Epithelial cell of proximal tubule (primary cell): ENCODE measurements around the gene STARD7. TPM values are rescaled to one million over a fixed set of nuclear protein-coding genes. Genes with fewer than 3 reads are reported as not detected.

Experiments
- DNase-seq: peaks from one replicate; pipeline ENCODE4 v3.0.0-alpha.2; 2011; ENCODE audit warnings: low read depth
- H3K4me3 ChIP-seq: 2 replicates; pipeline ENCODE4 v1.5.1; 2011; ENCODE audit warnings: low read depth, mild to moderate bottlenecking, low read length
- CTCF ChIP-seq: conservative IDR thresholded peaks from 2 replicates; pipeline ENCODE4 v1.5.1; 2012; ENCODE audit warnings: low read depth, mild to moderate bottlenecking, low read length
- total RNA-seq: library from RNA; depleted of rRNA; stranded (reverse); fragments of >200 nt; gene quantifications from 2 replicates; pipeline ENCODE4 v1.2.3, GENCODE V29; 2015

STARD7 gene
- total RNA-seq, 1 donor from 2014 or later = 99.2 TPM

GRCh38 chr2:96174251-96175144 is 34.1 kb downstream of the STARD7 start:
- DNase-seq = no peak
- H3K4me3 ChIP-seq = no peak overlapping the region
- peak; percentile 97 for TF ChIP-seq CTCF

DNA sequence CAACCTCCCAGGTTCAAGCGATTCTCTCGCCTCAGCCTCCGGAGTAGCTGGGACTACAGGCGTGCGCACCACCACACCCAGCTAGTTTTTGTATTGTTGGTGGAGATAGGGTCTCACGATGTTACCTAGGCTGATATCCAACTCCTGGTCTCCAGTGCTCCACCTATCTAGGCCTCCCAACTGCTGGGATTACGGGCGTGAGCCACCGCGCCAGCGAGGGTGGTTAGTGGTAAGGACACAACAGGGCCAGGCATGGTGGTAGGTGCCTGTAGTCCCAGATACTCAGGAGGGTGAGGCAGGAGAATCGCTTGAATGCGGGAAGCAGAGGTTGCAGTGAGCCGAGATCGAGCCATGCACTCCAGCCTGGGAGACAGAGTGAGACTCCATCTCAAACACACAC is 36.8 kb downstream of the STARD7 start:
- DNase-seq = no peak
- TF ChIP-seq CTCF = no peak

DNA sequence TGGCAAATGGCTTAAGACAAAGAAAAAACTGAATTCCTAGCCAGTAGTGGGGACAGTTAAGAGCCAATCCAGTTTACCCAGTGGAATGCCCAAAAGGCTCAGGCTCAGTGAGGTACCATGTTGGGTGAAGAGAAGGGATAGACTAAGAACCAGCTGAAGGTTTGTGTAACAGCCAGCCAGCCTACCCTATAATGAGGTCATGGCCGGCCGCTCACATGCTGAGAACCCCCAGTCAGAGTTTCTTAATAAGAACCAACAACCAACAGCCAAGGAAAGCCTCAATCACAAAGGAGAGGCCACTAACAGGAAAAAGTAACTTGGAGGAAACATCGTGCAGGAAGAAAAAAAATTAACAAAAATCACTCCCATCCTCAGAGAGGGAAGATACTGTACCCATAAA is 38.0 kb downstream of the STARD7 start:
- TF ChIP-seq CTCF = no peak
- H3K4me3 ChIP-seq = no peak overlapping the region
- DNase-seq = no peak

More for the DNA sequence above, 36.8 kb downstream of the STARD7 start:
- H3K4me3 ChIP-seq = no peak overlapping the region

DNA sequence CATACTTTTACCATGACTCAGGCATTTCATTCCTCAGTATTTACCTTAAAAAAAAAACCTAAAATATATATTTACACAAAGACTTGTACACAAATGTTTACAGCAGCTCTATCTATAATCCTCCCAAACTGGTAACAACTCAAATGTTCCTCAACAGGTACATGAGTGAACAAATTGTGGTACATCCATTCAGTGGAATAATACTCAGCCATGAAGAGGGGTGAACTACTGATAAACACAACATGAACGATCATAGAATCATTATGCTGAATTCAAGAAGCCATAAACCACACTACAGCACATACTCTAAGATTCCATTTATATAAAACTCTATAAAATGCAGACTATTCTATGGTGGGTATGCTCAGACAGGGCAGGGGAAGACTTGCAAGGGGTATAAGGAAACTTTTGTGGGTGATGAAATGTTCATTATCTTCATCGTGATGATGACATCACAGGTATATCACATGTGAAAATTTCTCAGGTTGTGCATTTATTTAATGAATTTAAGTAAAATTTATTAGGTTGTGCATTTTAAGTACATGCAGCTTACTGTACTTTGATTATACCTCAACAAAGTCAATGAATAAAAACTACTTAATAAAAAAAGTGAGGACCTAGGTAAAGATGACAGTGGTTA is 38.6 kb downstream of the STARD7 start:
- no peak for TF ChIP-seq CTCF
- no peak for DNase-seq

DNA sequence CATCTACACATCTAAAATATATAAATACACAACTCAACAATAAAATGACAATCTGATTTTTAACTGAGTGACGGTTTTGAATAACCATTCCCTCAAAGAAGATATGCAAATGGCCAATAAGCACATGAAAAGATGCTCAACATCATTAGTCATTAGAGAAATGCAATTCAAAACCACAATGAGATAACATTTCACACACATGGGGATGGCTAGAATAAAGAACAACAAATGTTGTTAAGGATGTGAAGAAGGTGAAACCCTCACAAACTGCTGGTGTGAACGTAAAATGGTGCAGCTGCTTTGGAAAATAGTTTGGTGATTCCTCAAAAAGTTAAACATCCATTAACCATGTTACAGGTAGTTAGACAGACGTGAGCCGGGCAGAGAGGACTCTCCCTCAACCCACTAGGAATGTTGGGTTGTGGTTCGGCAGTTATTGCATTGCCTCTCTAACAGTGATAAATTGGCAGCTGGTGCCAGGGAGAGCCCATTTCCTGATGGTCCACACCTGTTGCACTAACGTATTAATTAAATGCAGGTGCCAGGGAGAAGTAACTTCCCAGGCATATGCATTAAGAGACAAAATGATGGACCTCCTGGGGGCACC is 41.1 kb downstream of the STARD7 start:
- TF ChIP-seq CTCF = no peak

More for the DNA sequence above, 38.6 kb downstream of the STARD7 start:
- H3K4me3 ChIP-seq = no peak overlapping the region

GRCh38 chr2:96164459-96165184 is 44.0 kb downstream of the STARD7 start:
- no peak for TF ChIP-seq CTCF
- no peak overlapping the region for H3K4me3 ChIP-seq
- DNase-seq = no peak

More for the DNA sequence above, 41.1 kb downstream of the STARD7 start:
- H3K4me3 ChIP-seq = no peak overlapping the region
- DNase-seq = no peak
